ENCODE measurements around the gene DCAF5.
"Not testable (repeated sequence)": the region's sequence is repeated elsewhere in the genome, so short reads cannot be mapped to it uniquely, and the experiment has no call there.

DCAF5 gene

DNA sequence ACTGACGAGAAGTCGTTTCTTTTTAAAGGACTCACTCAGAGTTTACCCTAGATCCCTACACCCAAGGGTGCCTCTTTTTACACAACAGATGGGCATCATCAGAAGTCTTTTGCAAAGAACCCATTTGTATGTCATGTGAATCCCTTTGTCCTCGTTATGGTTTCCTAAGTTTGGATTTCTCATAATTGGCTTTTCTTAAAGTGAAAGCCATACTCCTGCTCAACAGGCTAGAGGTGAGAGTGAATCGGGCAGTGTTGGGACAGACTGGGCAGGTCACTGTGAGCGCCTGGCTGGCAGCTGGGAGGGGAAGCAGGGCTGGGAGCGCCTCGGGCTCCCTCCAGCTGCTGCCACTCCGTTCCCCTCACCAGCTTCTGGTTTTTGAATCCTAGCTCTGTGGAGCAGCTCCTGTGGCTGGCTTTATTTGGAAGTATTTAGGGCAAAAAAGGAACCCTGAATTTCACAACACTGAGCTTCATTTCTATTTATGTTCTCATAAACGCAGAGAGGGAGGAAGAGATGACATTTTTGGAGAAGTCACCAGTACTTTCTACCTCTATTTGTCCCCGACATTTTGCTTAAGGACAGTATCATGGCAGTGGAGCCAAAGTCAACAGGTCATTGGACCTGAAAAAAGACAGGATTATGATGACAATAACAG is 110.0 kb downstream of the DCAF5 start:
- no peaks in the 10 kb centered on the region for H3K36me3 ChIP-seq (ENCODE audit: insufficient read depth, low read length)
- peaks cover 63% of the 10 kb centered on the region for H3K4me1 ChIP-seq (ENCODE audit: insufficient read depth, low read length)
- no peak overlapping the region for H3K9ac ChIP-seq (ENCODE audit: low read depth, low read length)
- no peaks in the 10 kb centered on the region for H3K9me3 ChIP-seq (ENCODE audit: control insufficient read depth, insufficient read depth, low read length)

DNA sequence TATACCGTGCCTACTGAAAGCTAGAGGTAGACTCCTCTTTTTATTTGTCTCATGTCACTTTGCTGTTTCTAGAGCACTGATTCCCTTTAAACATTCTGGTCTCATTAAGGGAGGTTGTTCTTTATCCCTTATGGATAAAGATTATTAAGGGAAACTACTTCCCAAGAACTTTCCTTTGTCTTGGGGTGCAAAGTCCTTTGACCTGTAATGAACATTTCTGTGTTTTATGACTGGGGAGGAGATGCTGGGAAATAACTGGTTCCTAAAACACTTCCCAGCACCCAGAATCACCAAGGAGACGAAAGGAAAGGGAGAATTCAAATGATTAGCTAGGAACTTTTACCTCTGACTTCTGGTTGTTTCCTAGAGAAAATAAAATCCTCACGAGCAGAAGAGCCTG is 110.6 kb downstream of the DCAF5 start:
- no peaks in the 10 kb centered on the region for H3K36me3 ChIP-seq (ENCODE audit: insufficient read depth, low read length)
- H3K9me3 ChIP-seq (ENCODE audit: control insufficient read depth, insufficient read depth, low read length), result no peaks in the 10 kb centered on the region
- no peak overlapping the region for H3K9ac ChIP-seq (ENCODE audit: low read depth, low read length)
- peaks cover 70% of the 10 kb centered on the region for H3K4me1 ChIP-seq (ENCODE audit: insufficient read depth, low read length)

DNA sequence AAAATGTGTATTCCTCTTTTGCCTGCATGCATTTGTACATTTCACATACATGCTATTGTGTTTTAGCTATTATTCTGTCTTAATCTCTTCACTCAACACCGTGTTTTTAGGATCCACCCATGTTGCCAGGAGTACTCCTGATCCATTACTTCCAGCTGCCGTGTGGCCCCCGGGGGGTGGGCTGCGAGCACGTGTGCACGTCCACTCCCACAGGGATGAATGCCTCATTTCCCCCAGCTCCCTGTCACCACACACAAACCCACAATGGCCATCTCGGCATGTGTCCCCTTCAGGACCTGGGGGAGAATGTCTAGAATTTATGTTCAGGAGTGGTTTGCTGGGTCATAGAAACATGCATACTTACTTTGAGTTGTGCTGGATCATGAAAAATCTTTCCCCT is 111.1 kb downstream of the DCAF5 start:
- H3K4me1 ChIP-seq (ENCODE audit: insufficient read depth, low read length), result peaks cover 75% of the 10 kb centered on the region
- H3K9ac ChIP-seq (ENCODE audit: low read depth, low read length), result no peak overlapping the region
- H3K9me3 ChIP-seq (ENCODE audit: control insufficient read depth, insufficient read depth, low read length), result no peaks in the 10 kb centered on the region
- H3K36me3 ChIP-seq (ENCODE audit: insufficient read depth, low read length), result no peaks in the 10 kb centered on the region

DNA sequence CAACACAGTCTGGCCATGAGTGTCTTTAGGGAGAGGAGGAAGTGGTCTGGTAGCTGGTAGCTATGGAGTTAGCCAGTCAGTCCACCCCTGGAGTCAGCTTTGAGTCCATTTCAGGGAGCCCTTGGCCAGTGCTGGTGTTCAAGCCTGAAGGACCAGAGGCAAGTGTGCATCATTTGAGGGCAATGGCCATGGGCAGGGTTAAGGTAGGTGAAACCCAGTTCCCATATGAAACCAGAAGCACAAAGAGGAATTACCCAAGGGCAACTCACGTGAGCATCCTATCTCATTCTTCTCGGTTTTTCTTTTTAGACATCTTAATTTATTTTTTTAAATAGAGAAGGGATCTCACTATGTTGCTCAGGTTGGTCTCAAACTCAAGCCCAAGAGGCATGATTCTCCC is 112.6 kb downstream of the DCAF5 start:
- Histone ChIP-seq H3K9ac (ENCODE audit: low read depth, low read length) (no peak overlapping the region), H3K4me1 (ENCODE audit: insufficient read depth, low read length) (peaks cover 64% of the 10 kb centered on the region), H3K9me3 (ENCODE audit: control insufficient read depth, insufficient read depth, low read length) (no peaks in the 10 kb centered on the region), H3K36me3 (ENCODE audit: insufficient read depth, low read length) (no peaks in the 10 kb centered on the region)

DNA sequence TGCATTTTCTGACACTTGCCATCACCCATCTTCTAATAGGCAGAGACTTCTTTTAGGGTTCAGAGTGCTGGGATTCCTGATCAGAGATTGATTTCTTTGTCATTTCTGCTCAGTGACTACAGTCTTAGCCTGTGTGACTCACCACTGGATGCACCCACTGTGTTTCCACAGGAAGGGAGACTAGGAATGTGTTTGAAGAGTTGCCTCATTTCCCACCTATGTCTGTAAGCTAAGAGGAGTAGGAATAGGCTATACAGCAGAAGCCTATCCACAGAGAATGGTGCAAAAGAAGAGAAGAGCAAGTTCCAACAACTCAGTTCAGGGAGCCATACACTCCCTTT is 113.7 kb downstream of the DCAF5 start:
- Histone ChIP-seq H3K36me3 (ENCODE audit: insufficient read depth, low read length) (no peaks in the 10 kb centered on the region), H3K9me3 (ENCODE audit: control insufficient read depth, insufficient read depth, low read length) (no peaks in the 10 kb centered on the region), H3K4me1 (ENCODE audit: insufficient read depth, low read length) (peaks cover 63% of the 10 kb centered on the region), H3K9ac (ENCODE audit: low read depth, low read length) (no peak overlapping the region)

DNA sequence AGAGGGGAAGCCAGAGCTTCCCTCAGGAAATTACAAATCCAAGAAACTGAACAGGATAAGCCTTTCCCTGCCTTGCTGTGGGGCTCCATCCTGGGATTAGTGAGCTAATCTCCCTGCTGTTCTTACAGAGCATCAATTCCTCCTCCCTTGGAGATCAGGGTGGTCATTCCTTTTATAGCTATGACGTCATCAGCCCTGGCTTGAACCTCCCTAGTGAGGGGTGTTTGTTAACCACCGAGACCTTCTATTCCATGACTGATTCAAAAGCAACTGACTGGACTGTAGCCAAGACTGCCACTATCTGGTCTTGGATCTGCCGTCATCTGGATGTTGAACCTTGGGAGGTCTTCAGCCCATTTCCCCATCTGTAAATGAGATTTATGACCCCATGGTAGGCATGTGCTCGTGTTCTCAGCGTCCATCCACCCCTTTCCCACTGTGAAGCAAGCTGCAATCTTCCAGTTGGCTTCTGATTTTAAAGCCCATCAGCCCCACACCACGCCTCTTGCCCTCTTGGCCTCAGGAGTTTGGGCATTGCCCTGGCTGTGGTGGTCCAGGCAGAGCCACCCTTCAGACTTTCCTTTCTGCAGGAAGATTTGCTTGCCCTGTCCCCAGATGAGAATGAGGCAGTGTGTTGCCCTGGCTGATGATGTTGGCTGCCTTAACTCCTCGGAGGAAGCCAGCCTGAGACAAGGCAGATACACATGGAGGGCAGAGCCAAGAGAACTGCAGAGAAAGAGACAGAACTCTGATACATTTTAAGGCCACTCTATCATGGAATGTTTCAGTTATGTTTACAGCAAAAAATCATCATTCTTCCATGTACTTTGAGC is 114.2 kb downstream of the DCAF5 start:
- Histone ChIP-seq H3K9me3 (ENCODE audit: control insufficient read depth, insufficient read depth, low read length) (no peaks in the 10 kb centered on the region), H3K9ac (ENCODE audit: low read depth, low read length) (no peak overlapping the region; the same call in 1 of the 2 replicates), H3K4me1 (ENCODE audit: insufficient read depth, low read length) (peaks cover 59% of the 10 kb centered on the region), H3K36me3 (ENCODE audit: insufficient read depth, low read length) (no peaks in the 10 kb centered on the region)

DNA sequence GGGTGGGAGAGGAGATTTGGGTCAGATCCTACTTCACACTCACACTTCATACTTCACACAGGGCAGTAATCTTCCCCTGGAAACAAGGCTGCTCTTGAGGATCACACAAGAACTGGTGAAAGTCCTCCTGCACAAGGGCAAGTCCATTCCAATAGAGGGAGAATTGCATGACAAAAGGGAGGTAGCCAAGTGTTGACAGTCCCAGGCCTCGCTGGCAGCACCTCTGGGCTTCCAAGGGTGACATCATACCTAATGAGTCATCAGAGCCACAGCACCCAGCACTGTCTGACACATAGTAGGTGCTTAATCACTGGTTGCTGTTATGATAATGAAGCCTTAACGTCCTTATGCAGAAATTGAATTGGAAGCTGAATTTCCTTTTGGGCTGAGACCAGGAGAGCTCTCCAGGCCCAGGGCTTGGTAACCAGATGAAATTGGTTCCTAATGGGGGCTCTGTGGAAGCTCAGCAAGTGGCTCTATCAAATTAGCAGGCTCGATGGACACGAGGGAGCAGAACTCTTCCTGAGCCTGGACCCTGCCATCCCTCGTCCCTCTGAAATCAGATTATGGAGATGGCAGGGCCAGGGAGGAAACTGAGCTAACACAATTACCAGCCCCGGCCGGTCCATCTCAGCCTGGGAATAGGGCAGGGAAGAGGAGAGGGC is 115.0 kb downstream of the DCAF5 start:
- Histone ChIP-seq H3K4me1 (ENCODE audit: insufficient read depth, low read length) (peaks cover 51% of the 10 kb centered on the region), H3K9ac (ENCODE audit: low read depth, low read length) (no peak overlapping the region), H3K9me3 (ENCODE audit: control insufficient read depth, insufficient read depth, low read length) (no peaks in the 10 kb centered on the region), H3K36me3 (ENCODE audit: insufficient read depth, low read length) (no peaks in the 10 kb centered on the region)

DNA sequence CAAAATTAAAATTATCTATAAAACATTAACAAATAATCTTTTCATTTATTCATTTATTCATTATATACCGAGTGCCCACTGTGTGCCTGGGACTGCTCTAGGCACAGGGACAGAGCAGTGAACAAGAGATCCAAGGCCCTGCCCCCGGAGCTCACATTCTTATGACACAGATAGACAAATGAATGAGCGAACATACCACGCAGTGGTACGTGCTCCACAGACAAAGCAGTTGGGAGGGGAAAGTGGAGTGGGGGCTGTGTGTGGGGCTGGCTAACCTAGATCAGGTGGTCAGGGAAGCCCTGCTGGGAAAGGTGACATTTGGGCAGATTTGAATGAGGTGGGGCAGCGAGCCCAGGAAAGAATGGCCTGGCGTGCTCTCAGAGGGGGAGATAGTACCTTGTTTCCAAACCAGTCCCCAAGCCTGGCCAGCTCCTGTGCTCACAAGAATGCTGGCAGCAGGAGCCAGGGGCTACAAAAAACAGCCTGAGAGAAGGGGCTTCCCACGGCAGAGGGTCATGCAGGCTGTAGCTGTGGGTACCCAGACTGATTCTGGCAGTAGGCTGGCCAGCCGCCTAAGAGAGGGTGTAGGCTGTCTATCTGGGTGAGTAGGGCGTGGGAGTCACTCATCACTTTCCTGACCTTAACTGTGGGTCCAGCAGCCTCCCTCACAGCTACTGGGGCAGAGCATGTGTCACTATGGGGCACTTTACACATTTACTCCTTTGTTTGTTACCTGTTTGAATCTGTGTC is 116.0 kb downstream of the DCAF5 start:
- peaks cover 42% of the 10 kb centered on the region for H3K4me1 ChIP-seq (ENCODE audit: insufficient read depth, low read length)
- no peak overlapping the region for H3K9ac ChIP-seq (ENCODE audit: low read depth, low read length)
- H3K36me3 ChIP-seq (ENCODE audit: insufficient read depth, low read length), result no peaks in the 10 kb centered on the region
- H3K9me3 ChIP-seq (ENCODE audit: control insufficient read depth, insufficient read depth, low read length), result no peaks in the 10 kb centered on the region

DNA sequence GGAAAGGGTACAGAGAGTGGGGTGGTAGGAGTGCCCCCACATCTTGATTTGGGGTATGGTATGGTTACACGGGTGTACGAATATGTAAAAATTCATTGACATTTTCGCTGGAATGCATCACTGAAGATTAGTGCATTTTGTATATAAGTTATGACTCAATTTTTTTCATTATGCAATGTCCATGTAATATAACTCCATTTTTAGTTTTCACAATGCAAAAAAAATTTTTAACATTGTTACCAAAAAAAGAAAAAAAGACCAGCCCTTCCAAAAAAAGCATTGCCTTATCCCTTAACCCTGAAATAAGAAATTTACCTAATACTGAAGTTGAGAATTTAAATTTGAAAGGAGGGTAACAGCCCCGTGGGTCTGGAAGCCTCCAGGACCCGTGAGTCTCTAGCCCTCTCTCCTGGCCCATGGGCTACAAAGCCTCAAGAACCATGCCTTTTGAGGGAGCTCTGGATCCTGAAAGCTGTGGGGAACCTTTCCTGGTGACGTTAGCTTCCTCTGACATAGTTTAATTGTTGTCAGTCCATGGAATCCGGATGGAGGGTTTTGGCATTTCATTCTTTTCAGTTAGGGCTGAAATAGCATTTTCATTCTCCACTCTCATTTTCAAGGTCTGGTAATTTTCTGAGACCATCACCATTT is 118.2 kb downstream of the DCAF5 start:
- no peak overlapping the region for H3K9ac ChIP-seq (ENCODE audit: low read depth, low read length)
- H3K36me3 ChIP-seq (ENCODE audit: insufficient read depth, low read length), result no peaks in the 10 kb centered on the region
- H3K4me1 ChIP-seq (ENCODE audit: insufficient read depth, low read length), result peaks cover 42% of the 10 kb centered on the region
- no peaks in the 10 kb centered on the region for H3K9me3 ChIP-seq (ENCODE audit: control insufficient read depth, insufficient read depth, low read length)

DNA sequence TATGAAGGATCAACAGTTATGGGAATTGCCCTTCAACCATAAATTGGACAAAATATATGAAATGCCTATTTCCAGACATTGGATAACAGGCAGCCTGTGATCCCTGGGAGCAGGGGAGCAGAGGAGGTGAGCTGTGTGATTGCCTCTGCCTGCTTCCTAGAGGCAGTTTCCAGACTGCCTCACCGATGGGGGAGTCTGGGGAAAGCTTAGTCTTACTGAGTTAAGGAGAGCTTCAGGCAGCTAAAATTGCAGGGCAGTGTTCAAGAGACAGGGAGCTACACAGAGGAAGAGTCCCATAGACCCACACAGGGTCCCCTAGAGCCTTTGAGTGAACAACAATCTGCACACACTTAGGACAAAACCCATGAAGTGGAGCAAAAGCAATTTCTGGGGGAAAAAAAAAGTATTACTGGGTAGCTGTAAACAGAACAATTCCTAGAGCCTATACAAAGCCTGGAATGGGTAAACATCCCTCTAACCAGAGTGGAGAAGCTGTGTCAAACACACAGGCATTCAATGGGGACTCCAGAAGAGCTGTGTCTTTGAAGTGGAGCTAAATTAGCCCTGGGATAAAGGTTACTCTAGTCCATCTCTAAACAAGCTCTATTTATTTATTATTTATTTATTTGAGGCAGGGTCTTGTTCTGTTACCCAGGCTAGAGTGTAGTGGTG is 125.5 kb downstream of the DCAF5 start:
- Histone ChIP-seq H3K36me3 (ENCODE audit: insufficient read depth, low read length) (no peaks in the 10 kb centered on the region), H3K4me1 (ENCODE audit: insufficient read depth, low read length) (no peaks in the 10 kb centered on the region), H3K9me3 (ENCODE audit: control insufficient read depth, insufficient read depth, low read length) (no peaks in the 10 kb centered on the region), H3K9ac (ENCODE audit: low read depth, low read length) (no peak overlapping the region)

DNA sequence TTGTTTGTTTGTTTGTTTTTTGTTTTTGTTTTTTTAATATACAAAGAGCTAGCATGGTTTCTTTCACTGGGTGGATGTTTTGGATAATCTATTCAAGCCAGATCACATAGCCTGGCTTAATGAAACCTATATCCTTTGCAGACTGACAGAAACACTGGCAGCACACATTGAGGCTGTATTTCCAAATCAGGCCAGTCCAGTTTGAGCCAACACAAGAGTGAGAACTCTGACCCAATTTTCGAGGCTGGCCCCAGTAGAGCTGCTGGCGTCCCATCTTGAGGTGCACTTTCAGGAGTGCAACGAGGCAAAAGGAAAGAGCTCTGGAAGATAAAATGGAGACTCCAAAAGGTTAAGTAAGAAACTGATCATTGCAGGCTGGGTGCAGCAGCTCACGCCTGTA is 129.9 kb downstream of the DCAF5 start:
- H3K4me1 ChIP-seq (ENCODE audit: insufficient read depth, low read length), result peaks cover 4% of the 10 kb centered on the region; the same call in 1 of the 2 replicates
- no peaks in the 10 kb centered on the region for H3K9me3 ChIP-seq (ENCODE audit: control insufficient read depth, insufficient read depth, low read length)
- no peaks in the 10 kb centered on the region for H3K36me3 ChIP-seq (ENCODE audit: insufficient read depth, low read length)
- H3K9ac ChIP-seq (ENCODE audit: low read depth, low read length), result no peak overlapping the region

DNA sequence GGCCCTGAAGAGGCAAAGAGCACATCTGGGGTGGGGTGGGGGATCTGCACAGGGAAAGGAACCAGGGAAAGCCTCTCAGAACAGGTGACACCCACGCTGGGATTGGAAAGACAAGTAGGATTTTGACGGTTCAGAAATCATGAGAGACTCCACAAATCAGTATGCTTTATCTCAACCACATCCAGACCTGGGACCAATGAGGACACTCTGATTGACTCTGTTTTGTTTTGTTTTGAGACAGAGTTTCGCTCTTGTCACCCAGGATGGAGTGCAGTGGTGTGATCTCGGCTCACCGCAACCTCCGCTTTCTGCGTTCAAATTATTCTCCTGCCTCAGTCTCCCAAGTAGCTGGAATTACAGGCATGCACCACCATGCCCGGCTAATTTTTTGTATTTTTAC is 130.8 kb downstream of the DCAF5 start:
- not testable (repeated sequence) for H3K9me3 ChIP-seq (ENCODE audit: control insufficient read depth, insufficient read depth, low read length); H3K36me3 ChIP-seq (ENCODE audit: insufficient read depth, low read length); H3K4me1 ChIP-seq (ENCODE audit: insufficient read depth, low read length); H3K9ac ChIP-seq (ENCODE audit: low read depth, low read length)

DNA sequence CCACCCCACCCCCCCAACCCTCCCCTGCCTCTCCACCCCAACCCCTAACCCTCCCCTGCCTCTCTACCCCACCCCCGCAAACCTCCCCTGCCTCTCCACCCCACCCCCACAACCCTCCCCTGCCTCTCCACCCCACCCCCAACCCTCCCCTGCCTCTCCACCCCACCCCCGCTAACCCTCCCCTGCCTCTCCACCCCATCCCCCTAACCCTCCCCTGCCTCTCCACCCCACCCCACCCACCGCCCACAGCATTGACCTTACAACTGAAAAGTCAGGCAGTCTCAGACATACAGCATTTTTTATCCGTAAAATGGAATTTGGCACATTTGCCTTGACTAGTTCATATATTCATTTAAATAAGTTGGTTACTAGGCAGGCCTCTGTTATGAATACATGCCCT is 135.2 kb downstream of the DCAF5 start:
- Histone ChIP-seq H3K9me3 (ENCODE audit: control insufficient read depth, insufficient read depth, low read length) (no peaks in the 10 kb centered on the region), H3K4me1 (ENCODE audit: insufficient read depth, low read length) (peaks cover 20% of the 10 kb centered on the region), H3K9ac (ENCODE audit: low read depth, low read length) (no peak overlapping the region), H3K36me3 (ENCODE audit: insufficient read depth, low read length) (no peaks in the 10 kb centered on the region)
